ENCODE measurements around the gene ALPP. TPM values are rescaled to one million over a fixed set of nuclear protein-coding genes. Genes with fewer than 3 reads are reported as not detected.

Gene ALPP
- total and polyA plus RNA-seq, 2 donors (not counting 1 experiment from before 2014, with no cell fraction given): not detected

DNA sequence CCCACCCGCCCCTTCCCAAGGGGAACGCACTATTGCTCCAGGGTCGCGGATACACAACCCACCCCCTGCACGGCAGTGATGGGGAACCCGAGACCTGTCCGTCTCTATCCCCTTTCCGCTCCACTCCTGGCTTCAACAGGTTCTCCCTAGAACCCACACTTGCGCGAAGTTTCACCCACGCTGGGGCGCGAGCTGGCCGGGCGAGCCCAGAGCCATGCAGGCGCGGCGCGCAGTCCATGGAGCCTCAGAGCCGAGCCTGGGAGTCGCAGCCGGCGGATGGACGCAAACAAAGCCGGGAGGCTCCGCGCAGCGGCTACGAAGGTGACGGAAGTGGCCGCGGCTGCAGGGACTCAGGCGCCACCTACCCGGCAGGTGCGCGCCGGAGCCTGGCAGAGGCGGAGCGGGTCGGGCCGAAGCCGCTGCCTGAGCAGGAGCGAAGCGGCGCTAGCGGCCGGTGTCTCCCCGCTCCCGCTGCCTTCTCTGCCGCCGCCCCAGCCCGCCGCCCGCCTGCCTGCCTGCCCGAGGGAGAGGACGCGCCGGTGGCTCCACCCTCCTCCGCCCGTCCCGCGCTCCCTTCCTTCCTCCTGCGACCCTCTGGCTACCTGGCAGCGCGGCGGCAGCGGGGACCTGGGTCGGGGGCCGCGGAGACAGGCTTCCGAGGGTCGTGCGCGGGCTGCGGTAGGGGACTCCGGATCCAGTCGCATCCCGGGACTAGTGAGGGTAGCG lies 42.1 kb downstream of the ALPP start:
- no peak for DNase-seq
- H3K4me1 ChIP-seq (ENCODE audit: control insufficient read depth in 2 of 2, insufficient read depth in 2 of 2, low read length in 2 of 2): peaks cover 17 to 19% of the 10 kb centered on the region in 2 donors
- WGBS (ENCODE audit: insufficient coverage): 4% methylated on average over 79 of the region's 79 CpGs
- ChIA-PET POLR2A (no interaction called here), CTCF (no interaction called here)
- no peak for ATAC-seq (ENCODE audit: low read depth)
- intact Hi-C loops (cut with micrococcal nuclease): no loop called here
- H3K27ac Mint-ChIP-seq: no peak overlapping the region
- peaks cover 1 to 19% (median 9%) of the 10 kb centered on the region in 3 donors for H3K9me3 ChIP-seq (ENCODE audit: control extremely low read depth in 1 of 3, control insufficient read depth in 2 of 3, insufficient read depth in 1 of 3, low read length in 2 of 3)
- no peak for TF ChIP-seq EZH2 (IDR thresholded peaks at IDR 0.05; ENCODE audit: borderline replicate concordance, insufficient read depth, low read depth, low read length, poor library complexity, severe bottlenecking)
- TF ChIP-seq, protein P1, sequence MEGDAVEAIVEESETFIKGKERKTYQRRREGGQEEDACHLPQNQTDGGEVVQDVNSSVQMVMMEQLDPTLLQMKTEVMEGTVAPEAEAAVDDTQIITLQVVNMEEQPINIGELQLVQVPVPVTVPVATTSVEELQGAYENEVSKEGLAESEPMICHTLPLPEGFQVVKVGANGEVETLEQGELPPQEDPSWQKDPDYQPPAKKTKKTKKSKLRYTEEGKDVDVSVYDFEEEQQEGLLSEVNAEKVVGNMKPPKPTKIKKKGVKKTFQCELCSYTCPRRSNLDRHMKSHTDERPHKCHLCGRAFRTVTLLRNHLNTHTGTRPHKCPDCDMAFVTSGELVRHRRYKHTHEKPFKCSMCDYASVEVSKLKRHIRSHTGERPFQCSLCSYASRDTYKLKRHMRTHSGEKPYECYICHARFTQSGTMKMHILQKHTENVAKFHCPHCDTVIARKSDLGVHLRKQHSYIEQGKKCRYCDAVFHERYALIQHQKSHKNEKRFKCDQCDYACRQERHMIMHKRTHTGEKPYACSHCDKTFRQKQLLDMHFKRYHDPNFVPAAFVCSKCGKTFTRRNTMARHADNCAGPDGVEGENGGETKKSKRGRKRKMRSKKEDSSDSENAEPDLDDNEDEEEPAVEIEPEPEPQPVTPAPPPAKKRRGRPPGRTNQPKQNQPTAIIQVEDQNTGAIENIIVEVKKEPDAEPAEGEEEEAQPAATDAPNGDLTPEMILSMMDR (IDR thresholded peaks at IDR 0.05): no peak
- peaks cover 0 to 46% (median 13%) of the 10 kb centered on the region in 4 experiments for H3K27me3 ChIP-seq (replicated peaks in 1 of 4; ENCODE audit: control extremely low read depth in 1 of 4, control insufficient read depth in 3 of 4, insufficient read depth in 4 of 4, low read length in 3 of 4)
- peaks cover 12% of the 10 kb centered on the region for H3K4me1 Mint-ChIP-seq
- no peak overlapping the region for H3K27ac ChIP-seq (ENCODE audit: low read length in 2 of 2)
- peaks cover 48% of the 10 kb centered on the region for H3K27me3 Mint-ChIP-seq
- H3K79me2 ChIP-seq (ENCODE audit: control insufficient read depth, insufficient read depth, low read length): no peaks in the 10 kb centered on the region
- H3K4me3 Mint-ChIP-seq: no peak overlapping the region
- peak overlapping the region; percentile 68 for H3K4me2 ChIP-seq (replicated peaks; ENCODE audit: low read depth, low read length, poor library complexity, severe bottlenecking)
- H3K4me3 ChIP-seq (ENCODE audit: control extremely low read depth in 1 of 5, extremely low read depth in 1 of 5, insufficient read depth in 1 of 5, low read depth in 2 of 5, low read length in 4 of 5): peak overlapping the region in 2 of 5 experiments; percentile 8 to 15
- peak overlapping the region; percentile 51 for H2AFZ ChIP-seq (ENCODE audit: insufficient read depth, low read depth, low read length, poor library complexity, severe bottlenecking)
- no peak overlapping the region for H3K9ac ChIP-seq (ENCODE audit: low read length)
- no peaks in the 10 kb centered on the region for H4K20me1 ChIP-seq (ENCODE audit: control insufficient read depth, insufficient read depth, low read length, poor library complexity, severe bottlenecking)
- no peaks in the 10 kb centered on the region for H3K9me3 Mint-ChIP-seq (ENCODE audit: insufficient read depth)
- no peaks in the 10 kb centered on the region for H3K36me3 ChIP-seq (replicated peaks in 1 of 2; ENCODE audit: control extremely low read depth in 1 of 2, control insufficient read depth in 1 of 2, extremely low read depth in 1 of 2, insufficient read depth in 2 of 2, low read length in 1 of 2)

DNA sequence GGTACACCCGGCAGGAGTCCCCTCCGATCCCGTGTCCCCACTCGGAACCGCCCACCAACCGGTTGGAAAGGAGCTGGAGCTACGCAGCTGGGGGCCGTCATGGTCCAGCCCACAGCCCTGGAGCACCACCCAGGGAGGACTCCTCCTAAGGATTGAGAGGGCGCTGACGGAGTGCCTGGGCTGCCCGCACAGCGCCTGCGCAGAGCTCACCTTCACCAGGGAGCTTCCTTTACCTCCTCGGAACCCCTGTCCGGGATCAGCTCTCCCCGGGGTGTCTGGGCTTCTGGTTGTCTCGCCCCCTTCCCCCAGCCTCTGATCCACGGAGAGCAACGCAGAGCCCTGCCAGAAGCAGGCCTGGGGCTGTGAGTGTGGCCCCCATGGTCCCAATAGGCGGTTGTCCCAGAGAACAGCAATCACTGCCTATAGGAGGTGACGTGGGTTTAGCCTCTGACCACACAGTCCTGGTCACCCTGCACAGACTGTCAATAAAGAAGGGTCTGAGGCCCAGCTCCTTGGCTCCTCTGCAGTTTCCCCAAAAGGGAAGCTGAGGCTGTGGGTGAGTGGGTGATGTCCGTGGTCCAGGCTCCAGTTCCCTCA lies 42.7 kb downstream of the ALPP start:
- Histone ChIP-seq H3K4me3 (ENCODE audit: control extremely low read depth in 1 of 5, extremely low read depth in 1 of 5, insufficient read depth in 1 of 5, low read depth in 2 of 5, low read length in 4 of 5) (peak overlapping the region in 1 of 5 experiments; percentile 15), H3K4me2 (replicated peaks; ENCODE audit: low read depth, low read length, poor library complexity, severe bottlenecking) (peak overlapping the region; percentile 68), H3K79me2 (ENCODE audit: control insufficient read depth, insufficient read depth, low read length) (no peaks in the 10 kb centered on the region), H3K36me3 (replicated peaks in 1 of 2; ENCODE audit: control extremely low read depth in 1 of 2, control insufficient read depth in 1 of 2, extremely low read depth in 1 of 2, insufficient read depth in 2 of 2, low read length in 1 of 2) (no peaks in the 10 kb centered on the region), H3K9me3 (ENCODE audit: control extremely low read depth in 1 of 3, control insufficient read depth in 2 of 3, insufficient read depth in 1 of 3, low read length in 2 of 3) (peaks cover 1 to 19% (median 9%) of the 10 kb centered on the region in 3 donors), H3K27ac (ENCODE audit: low read length in 2 of 2) (no peak overlapping the region), H2AFZ (ENCODE audit: insufficient read depth, low read depth, low read length, poor library complexity, severe bottlenecking) (no peak overlapping the region), H3K27me3 (replicated peaks in 1 of 4; ENCODE audit: control extremely low read depth in 1 of 4, control insufficient read depth in 3 of 4, insufficient read depth in 4 of 4, low read length in 3 of 4) (peaks cover 0 to 46% (median 13%) of the 10 kb centered on the region in 4 experiments), H3K9ac (ENCODE audit: low read length) (no peak overlapping the region), H4K20me1 (ENCODE audit: control insufficient read depth, insufficient read depth, low read length, poor library complexity, severe bottlenecking) (no peaks in the 10 kb centered on the region), H3K4me1 (ENCODE audit: control insufficient read depth in 2 of 2, insufficient read depth in 2 of 2, low read length in 2 of 2) (peaks cover 17 to 19% of the 10 kb centered on the region in 2 donors)
- Mint-ChIP-seq H3K4me3 (peak overlapping the region; percentile 26), H3K27ac (no peak overlapping the region), H3K27me3 (peaks cover 43% of the 10 kb centered on the region), H3K4me1 (peaks cover 12% of the 10 kb centered on the region), H3K9me3 (ENCODE audit: insufficient read depth) (no peaks in the 10 kb centered on the region)
- POLR2A ChIA-PET: no interaction called here
- ATAC-seq (ENCODE audit: low read depth) (no peak), DNase-seq (no peak)
- WGBS (ENCODE audit: insufficient coverage): 37% methylated on average over 20 of the region's 22 CpGs
- CTCF ChIA-PET: no interaction called here
- TF ChIP-seq, protein P1 (IDR thresholded peaks at IDR 0.05): no peak
- TF ChIP-seq EZH2 (IDR thresholded peaks at IDR 0.05; ENCODE audit: borderline replicate concordance, insufficient read depth, low read depth, low read length, poor library complexity, severe bottlenecking): no peak
- intact Hi-C loops (cut with micrococcal nuclease): no loop called here
